Neural progenitor cell (in vitro differentiated cells): ENCODE results near the gene ACAP1.

ENCODE experiments used
- EZH2 ChIP-seq: fragments of 200-600 bp; sonication (generic); IDR thresholded peaks from 2 replicates; pipeline ENCODE4 v1.6.1; 2017; ENCODE audit warnings: antibody characterized with exemption, mild to moderate bottlenecking, moderate library complexity
- EZH2phosphoT487 ChIP-seq: fragments of 200-600 bp; sonication (generic); IDR thresholded peaks from 2 replicates; pipeline ENCODE4 v1.6.1; 2017; ENCODE audit warnings: antibody characterized with exemption
- TF ChIP-seq, protein P1 (sequence below): fragments of 200-600 bp; sonication (generic); IDR thresholded peaks from 2 replicates; pipeline ENCODE4 v1.5.1; 2017; ENCODE audit warnings: antibody characterized with exemption, mild to moderate bottlenecking

DNA sequence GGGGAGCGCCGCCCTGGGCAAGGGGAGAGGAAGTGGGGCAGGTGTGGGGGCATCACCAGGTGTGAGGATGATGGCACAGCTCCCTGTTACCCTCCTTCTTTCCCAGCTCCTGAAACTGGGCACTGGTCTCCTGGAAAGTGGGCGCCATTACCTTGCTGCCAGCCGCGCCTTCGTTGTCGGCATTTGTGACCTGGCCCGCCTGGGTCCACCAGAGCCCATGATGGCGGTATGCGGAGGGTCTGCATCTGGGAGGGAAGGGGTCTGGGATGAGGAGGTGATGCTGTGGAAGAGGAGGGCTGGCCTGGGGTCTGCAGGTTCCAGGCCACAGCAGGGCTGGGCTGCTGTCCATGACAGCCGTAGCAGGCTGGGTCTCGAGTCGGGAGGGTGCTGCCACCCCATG lies 5.5 kb downstream of the ACAP1 start:
- TF ChIP-seq, protein P1, sequence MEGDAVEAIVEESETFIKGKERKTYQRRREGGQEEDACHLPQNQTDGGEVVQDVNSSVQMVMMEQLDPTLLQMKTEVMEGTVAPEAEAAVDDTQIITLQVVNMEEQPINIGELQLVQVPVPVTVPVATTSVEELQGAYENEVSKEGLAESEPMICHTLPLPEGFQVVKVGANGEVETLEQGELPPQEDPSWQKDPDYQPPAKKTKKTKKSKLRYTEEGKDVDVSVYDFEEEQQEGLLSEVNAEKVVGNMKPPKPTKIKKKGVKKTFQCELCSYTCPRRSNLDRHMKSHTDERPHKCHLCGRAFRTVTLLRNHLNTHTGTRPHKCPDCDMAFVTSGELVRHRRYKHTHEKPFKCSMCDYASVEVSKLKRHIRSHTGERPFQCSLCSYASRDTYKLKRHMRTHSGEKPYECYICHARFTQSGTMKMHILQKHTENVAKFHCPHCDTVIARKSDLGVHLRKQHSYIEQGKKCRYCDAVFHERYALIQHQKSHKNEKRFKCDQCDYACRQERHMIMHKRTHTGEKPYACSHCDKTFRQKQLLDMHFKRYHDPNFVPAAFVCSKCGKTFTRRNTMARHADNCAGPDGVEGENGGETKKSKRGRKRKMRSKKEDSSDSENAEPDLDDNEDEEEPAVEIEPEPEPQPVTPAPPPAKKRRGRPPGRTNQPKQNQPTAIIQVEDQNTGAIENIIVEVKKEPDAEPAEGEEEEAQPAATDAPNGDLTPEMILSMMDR = no peak
- TF ChIP-seq EZH2 = no peak
- TF ChIP-seq EZH2phosphoT487 = no peak
